ENCODE measurements around the gene GMPR.
"Not testable (repeated sequence)": the region's sequence is repeated elsewhere in the genome, so short reads cannot be mapped to it uniquely, and the experiment has no call there.

GMPR gene

DNA sequence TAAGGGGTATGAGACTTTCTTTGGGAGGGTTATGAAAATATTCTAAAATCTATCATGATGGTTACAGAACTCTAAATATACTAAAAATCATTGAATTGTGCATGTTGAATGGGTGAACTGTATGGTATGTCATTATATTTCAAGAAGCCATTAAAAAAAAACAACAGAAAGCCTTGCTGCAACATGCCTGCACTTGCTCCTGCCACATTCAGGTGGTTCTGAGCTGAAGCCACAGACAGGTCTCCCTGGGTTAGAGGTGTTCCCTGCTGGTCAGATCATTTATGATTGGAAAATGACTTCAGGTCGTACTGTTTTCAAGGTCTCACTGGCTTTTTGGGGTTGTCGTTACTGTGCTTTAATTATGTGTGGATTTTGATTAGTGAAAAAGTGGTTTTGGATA lies 13.3 kb downstream of the GMPR start:
- no peak for DNase-seq

DNA sequence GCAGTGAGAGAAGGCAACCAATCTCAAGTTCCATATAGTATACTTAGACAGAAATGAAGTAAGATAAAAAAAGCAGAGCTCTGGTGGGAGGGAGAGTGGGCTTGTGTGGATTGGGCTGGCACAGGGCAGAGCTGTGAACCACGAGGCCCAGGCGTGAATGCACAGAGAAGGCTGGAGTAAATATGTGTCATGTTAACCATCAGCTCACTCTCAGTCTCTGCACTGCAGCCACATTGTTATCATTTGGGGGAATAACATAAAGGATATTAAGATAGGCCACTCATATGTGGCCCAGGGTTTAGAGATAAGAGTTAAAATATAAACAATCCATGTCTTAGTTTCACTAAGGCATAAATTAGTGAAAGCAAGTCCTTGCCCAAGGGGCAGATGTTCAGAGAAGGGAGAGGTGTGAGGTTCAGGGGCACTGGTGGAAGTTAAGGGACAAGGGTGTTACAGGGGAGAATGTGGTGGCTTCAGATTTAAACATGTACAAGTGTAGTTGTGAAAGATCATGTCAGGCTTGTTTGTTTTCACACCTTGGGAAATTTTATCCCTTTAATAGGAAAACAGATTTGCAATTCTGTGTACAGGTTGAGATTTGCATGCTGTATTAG lies 14.4 kb downstream of the GMPR start:
- no peak for DNase-seq

DNA sequence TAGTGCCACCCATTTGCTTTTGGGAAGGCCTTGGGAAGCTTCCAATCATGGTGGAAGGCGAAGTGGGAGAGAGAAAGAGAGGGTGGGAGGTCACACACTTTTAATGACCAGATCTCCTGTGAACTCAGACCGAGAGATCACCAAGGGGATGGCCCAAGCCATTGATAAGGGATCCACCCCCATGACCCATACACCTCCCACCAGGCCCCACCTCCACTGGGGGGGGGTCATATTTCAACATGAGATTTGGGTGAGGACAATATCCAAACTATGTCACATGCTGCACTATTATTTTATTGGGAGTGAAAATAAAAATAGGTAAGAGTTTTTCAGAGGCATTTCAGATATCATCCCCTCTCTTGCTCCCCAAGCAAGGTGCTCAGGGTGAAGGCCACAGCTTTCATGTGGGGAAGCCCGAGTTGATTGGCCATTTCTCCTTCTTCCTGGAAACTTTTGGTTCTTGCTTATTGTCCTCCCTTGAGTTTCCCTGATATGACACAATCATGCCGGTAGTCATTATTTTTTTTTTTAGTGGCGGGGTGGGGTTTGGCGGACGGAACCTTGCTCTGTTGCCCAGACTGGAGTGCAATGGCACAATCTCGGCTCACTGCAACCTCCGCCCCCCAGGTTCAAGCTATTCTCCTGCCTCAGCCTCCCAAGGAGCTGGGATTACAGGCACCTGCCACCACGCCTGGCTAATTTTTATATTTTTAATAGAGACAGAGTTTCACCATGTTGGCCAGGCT lies 15.2 kb downstream of the GMPR start:
- no peak for DNase-seq

- no peak for DNase-seq
Measured at GRCh38 chr6:16254535-16254934, 16.1 kb downstream of the GMPR start.

GRCh38 chr6:16256781-16257180 lies 18.4 kb downstream of the GMPR start:
- no peak for DNase-seq

- no peak for DNase-seq
Measured at GRCh38 chr6:16257999-16258708, 19.8 kb downstream of the GMPR start.

GRCh38 chr6:16258709-16259075 lies 20.3 kb downstream of the GMPR start:
- no peak for DNase-seq

DNA sequence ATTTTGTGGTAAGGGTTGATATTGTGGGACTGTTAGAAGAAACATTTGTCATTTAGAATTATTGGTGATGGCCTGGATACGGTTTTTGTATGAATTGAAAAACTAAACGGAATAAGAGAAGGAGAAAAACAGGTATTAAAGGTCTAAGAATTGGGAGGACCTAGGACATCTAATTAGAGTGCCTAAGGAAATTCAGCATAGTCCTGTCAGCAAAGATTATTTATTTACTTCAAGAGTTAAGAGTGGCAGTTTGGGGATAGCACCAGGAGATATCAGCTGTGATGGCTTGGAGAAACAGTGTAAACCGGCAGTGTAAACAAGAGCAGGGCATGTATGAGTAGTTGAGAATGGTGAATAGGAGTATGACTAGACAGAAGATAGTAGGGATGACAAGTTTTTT lies 21.2 kb downstream of the GMPR start:
- not testable (repeated sequence) for DNase-seq

- DNase-seq: not testable (repeated sequence)
Measured at GRCh38 chr6:16260602-16261001, 22.2 kb downstream of the GMPR start.

DNA sequence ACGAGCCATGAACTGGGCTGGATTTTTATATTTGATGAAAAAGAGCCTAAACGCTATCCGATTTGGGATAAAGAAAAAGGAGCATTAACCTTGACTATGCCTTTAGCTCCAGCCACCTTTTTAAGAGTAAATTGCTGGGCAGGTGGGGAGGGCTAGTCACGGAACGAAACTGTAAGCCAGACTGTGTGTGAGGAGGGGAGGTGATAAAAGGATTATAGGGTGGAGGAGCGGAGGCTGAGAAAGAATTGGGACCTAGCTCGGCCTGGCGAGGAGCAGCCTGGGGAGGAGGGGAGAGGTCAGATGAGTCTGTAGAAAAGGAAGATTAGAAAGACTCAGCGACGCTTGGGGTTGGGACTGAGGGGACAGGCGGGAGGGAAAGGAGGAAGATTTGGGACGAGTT lies 24.4 kb downstream of the GMPR start:
- DNase-seq: not testable (repeated sequence)

GRCh38 chr6:16263464-16264099 lies 25.2 kb downstream of the GMPR start:
- DNase-seq: not testable (repeated sequence)

DNA sequence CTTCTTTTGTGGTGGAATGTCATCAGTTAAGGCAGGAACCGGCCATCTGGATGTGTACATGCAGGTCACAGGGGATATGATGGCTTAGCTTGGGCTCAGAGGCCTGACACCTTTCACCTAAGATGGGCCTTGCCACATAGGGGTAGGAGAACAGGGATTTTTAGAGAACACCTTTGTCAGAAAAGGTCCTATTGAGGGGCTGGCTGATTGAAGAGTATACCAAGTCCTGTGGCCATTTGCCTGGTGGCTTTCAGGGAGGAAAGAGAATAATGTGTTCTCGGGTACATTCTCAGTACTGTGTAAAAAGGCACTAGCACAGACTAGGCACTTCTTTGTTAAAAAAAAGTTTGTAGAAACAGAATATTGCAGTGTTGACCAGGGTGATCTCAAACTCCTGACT lies 26.4 kb downstream of the GMPR start:
- no peak for DNase-seq

GRCh38 chr6:16265351-16266341 lies 27.3 kb downstream of the GMPR start:
- DNase-seq: no peak

GRCh38 chr6:16267428-16268263 lies 29.3 kb downstream of the GMPR start:
- no peak for DNase-seq

GRCh38 chr6:16269442-16270070 lies 31.2 kb downstream of the GMPR start:
- DNase-seq: not testable (repeated sequence)

GRCh38 chr6:16270178-16270794 lies 31.9 kb downstream of the GMPR start:
- DNase-seq: no peak

DNA sequence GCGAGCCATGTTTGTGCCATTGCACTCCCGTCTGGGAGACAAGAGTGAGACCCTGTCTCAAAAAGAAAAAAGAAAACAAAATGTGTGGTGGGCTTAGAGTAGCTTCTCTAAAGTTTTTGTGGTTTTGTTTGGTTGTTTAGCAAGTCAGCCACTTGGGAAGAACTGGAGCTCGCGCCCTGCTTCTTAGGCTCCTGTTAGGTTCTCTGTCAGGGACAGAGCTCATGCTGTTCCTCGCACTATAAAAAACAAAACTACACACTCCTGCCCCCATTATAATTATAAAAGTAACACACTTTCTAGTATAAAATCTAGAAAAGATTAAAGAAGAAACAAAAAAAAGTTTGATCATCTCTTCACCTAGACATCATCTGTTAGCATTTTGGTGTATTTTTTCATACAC lies 33.0 kb downstream of the GMPR start:
- DNase-seq: no peak

- DNase-seq: no peak
Measured at GRCh38 chr6:16272201-16272600, 33.8 kb downstream of the GMPR start.

DNA sequence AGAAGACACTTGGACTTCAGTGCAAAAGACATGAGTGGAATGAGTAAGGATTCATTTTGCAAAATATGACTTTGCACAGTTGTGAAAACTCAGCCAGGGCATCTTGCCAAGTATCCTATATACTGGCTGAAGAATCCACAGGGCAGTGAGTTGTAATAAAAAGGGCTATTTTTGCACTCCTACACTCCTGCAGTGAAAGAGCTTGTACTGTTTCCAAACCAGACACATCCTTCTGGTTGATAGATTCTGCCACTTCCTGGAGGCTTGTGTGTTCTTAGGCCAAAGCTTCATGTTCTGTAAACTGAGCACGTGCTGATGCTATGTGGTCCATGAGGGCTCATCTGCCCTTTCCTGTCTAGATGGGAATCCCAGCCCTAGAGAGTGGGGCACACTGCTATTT lies 34.9 kb downstream of the GMPR start:
- no peak for DNase-seq

GRCh38 chr6:16274483-16274882 lies 36.1 kb downstream of the GMPR start:
- no peak for DNase-seq
